ENCODE measurements around the gene LYVE1. TPM values are rescaled to one million over a fixed set of nuclear protein-coding genes. Genes with fewer than 3 reads are reported as not detected.

LYVE1 gene
- polyA plus RNA-seq, 1 of the 3 experiments (the other 2 are of a cell fraction): not detected

GRCh38 chr11:10528121-10528520 lies 40.3 kb downstream of the LYVE1 start:
- H3K36me3 ChIP-seq (replicated peaks in 1 of 2; ENCODE audit: control insufficient read depth in 1 of 2, insufficient read depth in 2 of 2, low read length in 1 of 2): peaks cover 57 to 65% of the 10 kb centered on the region in 2 experiments
- H3K4me3 ChIP-seq (ENCODE audit: low read depth in 2 of 2, low read length in 1 of 2): no peak overlapping the region
- DNase-seq: no peak
- ChIA-PET POLR2A (no interaction called here), CTCF (interaction anchor here (0.7 to 1.1 kb wide), 2 partner anchors 12 to 14 kb away, joined by 3 read pairs; no protein-coding TSS in a partner anchor)
- no peak for TF ChIP-seq IRF3 (IDR thresholded peaks at IDR 0.05; ENCODE audit: low read depth, low read length)
- no peak for TF ChIP-seq RAD21 (IDR thresholded peaks at IDR 0.05; ENCODE audit: low read length)
- TF ChIP-seq RXRA (IDR thresholded peaks at IDR 0.05; ENCODE audit: borderline replicate concordance, low read depth): no peak
- no peak for TF ChIP-seq CHD2 (IDR thresholded peaks at IDR 0.05; ENCODE audit: low read length, partially characterized antibody)
- no peak for TF ChIP-seq MXI1 (IDR thresholded peaks at IDR 0.05; ENCODE audit: low read depth, low read length)
- no peak for TF ChIP-seq EZH2phosphoT487 (IDR thresholded peaks at IDR 0.05; ENCODE audit: borderline replicate concordance, low read depth)
- no peak for TF ChIP-seq POLR2AphosphoS5 (IDR thresholded peaks at IDR 0.05; ENCODE audit: low read depth, low read length)
- TF ChIP-seq NRF1 (IDR thresholded peaks at IDR 0.05; ENCODE audit: low read depth, low read length): no peak
- TF ChIP-seq FOXM1 (IDR thresholded peaks at IDR 0.05; ENCODE audit: low read depth): no peak
- no peak for TF ChIP-seq MAX (IDR thresholded peaks at IDR 0.05; ENCODE audit: low read depth)
- TF ChIP-seq RCOR1 (IDR thresholded peaks at IDR 0.05; ENCODE audit: low read length): no peak
- TF ChIP-seq NFIC (IDR thresholded peaks at IDR 0.05; ENCODE audit: borderline replicate concordance): no peak
- no peak for TF ChIP-seq TEAD4 (IDR thresholded peaks at IDR 0.05; ENCODE audit: borderline replicate concordance, insufficient read depth)
- TF ChIP-seq USF1 (IDR thresholded peaks at IDR 0.05; ENCODE audit: borderline replicate concordance, low read depth): no peak
- no peak for TF ChIP-seq REST (IDR thresholded peaks at IDR 0.05; ENCODE audit: low read depth, low read length)
- no peaks in the 10 kb centered on the region for H4K20me1 ChIP-seq (ENCODE audit: insufficient read depth)
- peaks cover 0 to 9% of the 10 kb centered on the region in 2 experiments; a peak in 2 of 4 replicates for H3K4me1 ChIP-seq (ENCODE audit: control insufficient read depth in 1 of 2, insufficient read depth in 2 of 2, low read depth in 1 of 2, low read length in 1 of 2)
- no peak overlapping the region for H3K4me2 ChIP-seq
- no peaks in the 10 kb centered on the region for H3K9me2 ChIP-seq
- no peak overlapping the region for H3K9ac ChIP-seq
- no peak overlapping the region for H3K27ac ChIP-seq (ENCODE audit: low read depth in 2 of 2, low read length in 1 of 2)
- H3K9me3 ChIP-seq: no peaks in the 10 kb centered on the region
- no peaks in the 10 kb centered on the region for H3K79me2 ChIP-seq (ENCODE audit: insufficient read depth)
- no peaks in the 10 kb centered on the region for H3F3A ChIP-seq (replicated peaks; ENCODE audit: insufficient read depth)
- no peak overlapping the region for H2AFZ ChIP-seq (ENCODE audit: low read depth)
- no peaks in the 10 kb centered on the region for H3K27me3 ChIP-seq (ENCODE audit: insufficient read depth)
